ENCODE data around the gene GPR55.

GPR55 gene

GRCh38 chr2:230956827-230957755 is 32.0 kb upstream of the GPR55 start:
- DNase-seq (ENCODE audit: extremely low read depth, low read depth) = no peak
- TF ChIP-seq, protein P1, sequence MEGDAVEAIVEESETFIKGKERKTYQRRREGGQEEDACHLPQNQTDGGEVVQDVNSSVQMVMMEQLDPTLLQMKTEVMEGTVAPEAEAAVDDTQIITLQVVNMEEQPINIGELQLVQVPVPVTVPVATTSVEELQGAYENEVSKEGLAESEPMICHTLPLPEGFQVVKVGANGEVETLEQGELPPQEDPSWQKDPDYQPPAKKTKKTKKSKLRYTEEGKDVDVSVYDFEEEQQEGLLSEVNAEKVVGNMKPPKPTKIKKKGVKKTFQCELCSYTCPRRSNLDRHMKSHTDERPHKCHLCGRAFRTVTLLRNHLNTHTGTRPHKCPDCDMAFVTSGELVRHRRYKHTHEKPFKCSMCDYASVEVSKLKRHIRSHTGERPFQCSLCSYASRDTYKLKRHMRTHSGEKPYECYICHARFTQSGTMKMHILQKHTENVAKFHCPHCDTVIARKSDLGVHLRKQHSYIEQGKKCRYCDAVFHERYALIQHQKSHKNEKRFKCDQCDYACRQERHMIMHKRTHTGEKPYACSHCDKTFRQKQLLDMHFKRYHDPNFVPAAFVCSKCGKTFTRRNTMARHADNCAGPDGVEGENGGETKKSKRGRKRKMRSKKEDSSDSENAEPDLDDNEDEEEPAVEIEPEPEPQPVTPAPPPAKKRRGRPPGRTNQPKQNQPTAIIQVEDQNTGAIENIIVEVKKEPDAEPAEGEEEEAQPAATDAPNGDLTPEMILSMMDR (IDR thresholded peaks at IDR 0.05; ENCODE audit: low read depth, low read length, missing control alignments) = no peak
- peak overlapping the region; percentile 23 for H3K4me3 ChIP-seq (replicated peaks; ENCODE audit: low read depth, low read length)

DNA sequence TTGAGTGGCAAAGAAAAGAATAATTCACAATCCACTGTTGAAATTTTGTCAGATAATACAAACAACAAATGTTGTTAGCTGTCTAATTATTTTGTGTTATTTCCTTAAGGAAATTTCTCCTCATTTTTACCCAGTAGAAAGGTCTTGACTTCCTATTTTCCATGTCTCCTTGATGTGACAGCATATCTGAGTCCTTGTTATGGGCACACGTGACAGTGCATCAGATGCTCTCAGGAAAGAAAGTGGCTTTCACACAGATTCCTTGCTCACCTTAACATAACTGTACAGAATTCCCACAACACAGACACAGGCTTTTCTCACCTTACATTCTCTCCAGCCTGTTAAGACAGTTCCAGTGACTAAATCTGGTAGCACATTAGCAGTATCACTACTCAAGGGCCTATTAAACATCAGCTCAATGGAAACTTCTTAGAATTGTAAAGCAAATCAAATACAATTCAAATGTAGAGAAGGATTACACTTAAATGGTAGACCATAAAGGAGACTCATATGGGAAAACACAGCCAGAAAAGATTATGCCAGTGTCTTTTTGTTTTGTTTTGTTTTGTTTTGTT is 30.2 kb upstream of the GPR55 start:
- H3K4me3 ChIP-seq (replicated peaks; ENCODE audit: low read depth, low read length) = no peak overlapping the region
- no peak for DNase-seq (ENCODE audit: extremely low read depth, low read depth)
- TF ChIP-seq, protein P1 (IDR thresholded peaks at IDR 0.05; ENCODE audit: low read depth, low read length, missing control alignments) = no peak

DNA sequence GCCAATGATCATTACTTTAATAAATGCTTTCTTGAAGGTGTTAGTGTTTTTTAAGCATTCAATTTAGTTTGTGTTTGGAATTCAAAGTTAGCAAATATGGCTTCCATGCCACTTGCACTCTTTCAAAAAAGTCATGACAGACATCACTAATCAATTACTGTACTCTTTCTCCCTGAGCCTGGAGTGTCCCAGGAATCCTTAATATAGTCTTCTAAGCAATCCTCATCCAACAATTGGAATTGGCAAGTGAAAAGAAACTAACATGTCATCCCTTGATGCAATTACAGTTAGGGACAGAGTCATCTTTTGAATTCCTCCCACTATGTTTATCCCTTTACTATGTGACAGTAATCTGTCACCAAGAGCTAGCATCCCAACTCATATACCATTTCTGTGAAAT is 29.7 kb upstream of the GPR55 start:
- no peak overlapping the region for H3K4me3 ChIP-seq (replicated peaks; ENCODE audit: low read depth, low read length)
- no peak for DNase-seq (ENCODE audit: extremely low read depth, low read depth)
- TF ChIP-seq, protein P1 (IDR thresholded peaks at IDR 0.05; ENCODE audit: low read depth, low read length, missing control alignments) = no peak

- TF ChIP-seq, protein P1 (IDR thresholded peaks at IDR 0.05; ENCODE audit: low read depth, low read length, missing control alignments) = no peak
- no peak for DNase-seq (ENCODE audit: extremely low read depth, low read depth)
- no peak overlapping the region for H3K4me3 ChIP-seq (replicated peaks; ENCODE audit: low read depth, low read length)
Measured at GRCh38 chr2:230953845-230954244, 28.8 kb upstream of the GPR55 start.

DNA sequence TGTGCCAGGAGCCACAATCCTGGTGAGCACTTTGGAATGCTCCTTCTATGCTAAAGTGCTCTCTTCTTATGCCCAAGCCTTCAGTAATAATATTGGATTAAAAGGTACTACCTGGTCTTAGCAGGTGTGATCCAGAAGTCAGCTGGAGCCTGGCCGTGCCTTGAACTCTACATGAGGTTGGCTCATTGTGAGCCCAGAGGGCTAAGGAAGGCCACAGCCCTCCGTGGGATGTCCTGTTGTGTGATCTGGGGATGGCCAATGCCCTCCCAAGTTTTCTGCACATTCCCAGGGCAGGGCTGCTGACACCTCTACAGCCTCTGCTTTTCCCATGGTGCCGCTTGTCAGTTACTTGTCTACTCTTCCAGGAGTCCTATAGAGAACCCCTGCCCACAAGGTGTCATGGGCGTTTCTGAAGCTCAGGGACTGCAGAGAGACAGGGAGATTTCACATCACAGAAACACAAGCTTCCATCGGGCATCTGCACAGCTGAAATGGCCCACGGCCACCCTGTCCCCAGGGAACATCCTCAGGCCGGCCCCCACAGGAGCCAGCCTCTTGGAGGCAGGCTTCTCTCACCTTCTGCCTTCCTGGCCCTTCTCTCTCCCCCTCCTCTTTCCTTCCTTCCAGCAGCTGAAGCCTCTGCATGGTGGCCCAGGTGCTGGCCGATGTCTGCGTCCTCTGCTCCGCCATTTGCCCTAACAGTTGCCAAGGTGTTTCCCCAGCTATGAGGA is 27.3 kb upstream of the GPR55 start:
- TF ChIP-seq, protein P1 (IDR thresholded peaks at IDR 0.05; ENCODE audit: low read depth, low read length, missing control alignments) = no peak
- H3K4me3 ChIP-seq (replicated peaks; ENCODE audit: low read depth, low read length) = no peak overlapping the region
- DNase-seq (ENCODE audit: extremely low read depth, low read depth) = no peak

- H3K4me3 ChIP-seq (replicated peaks; ENCODE audit: low read depth, low read length) = no peak overlapping the region
- DNase-seq (ENCODE audit: extremely low read depth, low read depth) = no peak
- TF ChIP-seq, protein P1 (IDR thresholded peaks at IDR 0.05; ENCODE audit: low read depth, low read length, missing control alignments) = no peak
Measured at GRCh38 chr2:230951396-230951795, 26.4 kb upstream of the GPR55 start.

Data from HFF-Myc (cell line).